G401 (cell line): ENCODE measurements around the gene SYT9. TPM values are rescaled to one million over a fixed set of nuclear protein-coding genes. Genes with fewer than 3 reads are reported as not detected.
"Not testable (repeated sequence)": the region's sequence is repeated elsewhere in the genome, so short reads cannot be mapped to it uniquely, and the experiment has no call there.

Experiments
- DNase-seq: peaks from one replicate; pipeline ENCODE4 v3.0.0-alpha.2; 2015; ENCODE audit warnings: low spot score
- in situ Hi-C: cut with HindIII; loops from 2 replicates; pipeline ENCODE4 v1.10.0; 2016; ENCODE audit warnings: low sequenced_read_pairs, mixed read lengths
- total RNA-seq: library from RNA; depleted of rRNA; stranded (reverse); fragments of >200 nt; shearing (Covaris generic); gene quantifications from 2 replicates; pipeline ENCODE4 v1.2.3, GENCODE V29; 2014; rRNA removed

The SYT9 gene
- total RNA-seq, 1 experiment from 2014 or later, result 1.3 TPM

DNA sequence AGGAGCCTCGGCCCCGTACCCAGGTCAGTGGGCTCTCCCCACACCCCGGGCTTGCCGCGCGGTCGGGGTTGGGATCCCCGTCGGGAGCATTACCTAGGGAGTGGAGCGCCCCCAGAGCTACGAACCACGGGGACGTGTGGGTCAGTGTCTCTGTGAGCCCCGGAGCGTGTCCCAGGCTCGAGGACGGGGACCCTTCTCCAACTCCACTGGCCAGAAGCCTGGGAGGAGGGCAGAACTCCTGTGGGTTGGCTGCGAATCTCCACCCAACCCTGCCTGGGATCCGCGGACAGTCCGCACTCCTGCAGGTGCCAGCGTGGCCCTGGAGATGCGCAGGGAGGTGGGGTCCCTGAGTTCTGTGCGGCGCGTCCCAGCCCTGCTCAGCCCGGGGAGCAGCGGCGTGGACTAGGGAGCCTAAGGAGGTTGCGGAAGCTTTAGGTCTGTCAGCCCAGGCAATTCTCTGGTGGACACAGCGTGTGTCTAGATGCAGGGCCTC is 262.4 kb downstream of the SYT9 start:
- in situ Hi-C loops, result no loop called here
- DNase-seq, result peak; percentile 59

- no peak for DNase-seq
- in situ Hi-C loops, result no loop called here
Measured at GRCh38 chr11:7515447-7515886, 263.8 kb downstream of the SYT9 start.

DNA sequence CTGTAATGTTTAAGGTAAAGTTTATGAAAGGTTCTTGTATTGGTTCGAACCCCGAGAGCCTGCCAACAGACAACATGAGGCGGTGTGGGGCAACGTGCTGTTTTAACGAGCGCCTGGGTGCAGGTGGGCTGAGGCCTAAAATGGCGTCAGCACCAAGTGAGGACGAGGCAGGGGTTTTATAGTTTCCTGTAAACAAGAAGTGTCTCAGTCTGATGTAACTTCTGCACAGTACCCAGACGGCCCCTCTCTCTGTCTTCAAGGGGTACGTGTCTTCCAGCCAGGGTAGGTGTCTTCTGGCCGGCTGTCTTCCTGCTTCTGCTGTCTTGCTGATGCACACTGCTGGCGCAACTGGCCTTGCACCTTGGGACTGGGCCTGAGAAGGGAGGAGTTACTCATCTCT is 264.8 kb downstream of the SYT9 start:
- in situ Hi-C loops, result no loop called here

DNA sequence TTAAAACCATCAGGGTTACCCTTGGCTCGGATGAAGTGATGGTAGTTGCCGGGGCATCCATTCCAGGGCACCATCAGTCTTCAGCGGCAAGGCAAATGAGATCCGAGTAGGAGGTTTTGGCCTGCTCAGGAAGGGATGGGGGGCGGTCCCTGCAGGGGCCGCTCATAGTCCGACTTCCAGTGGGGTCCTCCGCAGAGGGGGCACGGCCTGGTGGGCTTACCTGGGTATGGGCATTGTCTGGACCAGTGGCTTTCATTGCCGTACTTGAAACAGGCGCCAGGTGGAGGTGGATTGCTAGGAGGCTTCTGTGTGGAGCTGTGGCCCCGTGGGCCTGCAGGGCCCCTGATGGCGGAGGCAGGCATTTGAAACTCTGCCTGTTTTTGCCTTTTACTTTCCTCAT is 266.0 kb downstream of the SYT9 start:
- DNase-seq, in situ Hi-C loops: not testable (repeated sequence)

More for the DNA sequence above, 264.8 kb downstream of the SYT9 start:
- no peak for DNase-seq

Other genes starting within 250 kb of the SYT9 start
- gene ZNF214, start 231.6 kb upstream of the SYT9 start, total RNA-seq, result 3.6 and 6.9 TPM in 2 replicates
- gene NLRP14, start 231.4 kb upstream of the SYT9 start, total RNA-seq, result 0.25 and 0.27 TPM in 2 replicates
- not detected in 2 replicates for gene RBMXL2, start 162.9 kb upstream of the SYT9 start, total RNA-seq
- gene OLFML1, start 233.6 kb downstream of the SYT9 start, total RNA-seq, result 39.3 and 54.5 TPM in 2 replicates